Measurements from ENCODE around the gene RAB5A.

DNA sequence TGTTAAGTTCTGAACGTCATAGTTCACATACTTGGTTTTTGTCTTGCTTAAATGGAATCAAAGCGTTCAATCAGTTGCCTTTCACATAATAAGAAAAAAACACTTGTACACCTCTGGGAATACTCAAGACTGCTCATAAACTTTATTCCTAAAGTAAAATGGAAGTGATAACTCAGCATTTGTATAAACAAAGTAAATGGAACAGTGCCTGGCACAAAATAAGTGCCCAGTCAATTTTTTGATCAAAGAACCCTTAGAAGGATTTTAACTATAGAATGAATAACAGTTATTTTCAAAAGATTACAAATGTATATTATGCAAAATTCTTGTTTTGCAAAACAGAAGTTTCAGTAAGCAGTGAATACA lies 1.3 kb downstream of the RAB5A start:
- TF ChIP-seq, protein P1, sequence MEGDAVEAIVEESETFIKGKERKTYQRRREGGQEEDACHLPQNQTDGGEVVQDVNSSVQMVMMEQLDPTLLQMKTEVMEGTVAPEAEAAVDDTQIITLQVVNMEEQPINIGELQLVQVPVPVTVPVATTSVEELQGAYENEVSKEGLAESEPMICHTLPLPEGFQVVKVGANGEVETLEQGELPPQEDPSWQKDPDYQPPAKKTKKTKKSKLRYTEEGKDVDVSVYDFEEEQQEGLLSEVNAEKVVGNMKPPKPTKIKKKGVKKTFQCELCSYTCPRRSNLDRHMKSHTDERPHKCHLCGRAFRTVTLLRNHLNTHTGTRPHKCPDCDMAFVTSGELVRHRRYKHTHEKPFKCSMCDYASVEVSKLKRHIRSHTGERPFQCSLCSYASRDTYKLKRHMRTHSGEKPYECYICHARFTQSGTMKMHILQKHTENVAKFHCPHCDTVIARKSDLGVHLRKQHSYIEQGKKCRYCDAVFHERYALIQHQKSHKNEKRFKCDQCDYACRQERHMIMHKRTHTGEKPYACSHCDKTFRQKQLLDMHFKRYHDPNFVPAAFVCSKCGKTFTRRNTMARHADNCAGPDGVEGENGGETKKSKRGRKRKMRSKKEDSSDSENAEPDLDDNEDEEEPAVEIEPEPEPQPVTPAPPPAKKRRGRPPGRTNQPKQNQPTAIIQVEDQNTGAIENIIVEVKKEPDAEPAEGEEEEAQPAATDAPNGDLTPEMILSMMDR (IDR thresholded peaks at IDR 0.05) = no peak
- no peak for TF ChIP-seq POLR2A (IDR thresholded peaks at IDR 0.05)

Data from esophagus squamous epithelium (tissue), 4 donors.